H1 (cell line): ENCODE results near the gene SND1.

ENCODE experiments used
- BCL11A ChIP-seq, 2 experiments: IDR thresholded peaks; one replicate each; pipeline ENCODE4 v1.6.1; 2011; ENCODE audit warnings: low read depth in 2 of 2, low read length in 2 of 2, mild to moderate bottlenecking in 2 of 2
- BRCA1 ChIP-seq: IDR thresholded peaks from 2 replicates; pipeline ENCODE4 v1.6.1; 2012; ENCODE audit warnings: low read depth, low read length, improper control_type of control experiment

DNA sequence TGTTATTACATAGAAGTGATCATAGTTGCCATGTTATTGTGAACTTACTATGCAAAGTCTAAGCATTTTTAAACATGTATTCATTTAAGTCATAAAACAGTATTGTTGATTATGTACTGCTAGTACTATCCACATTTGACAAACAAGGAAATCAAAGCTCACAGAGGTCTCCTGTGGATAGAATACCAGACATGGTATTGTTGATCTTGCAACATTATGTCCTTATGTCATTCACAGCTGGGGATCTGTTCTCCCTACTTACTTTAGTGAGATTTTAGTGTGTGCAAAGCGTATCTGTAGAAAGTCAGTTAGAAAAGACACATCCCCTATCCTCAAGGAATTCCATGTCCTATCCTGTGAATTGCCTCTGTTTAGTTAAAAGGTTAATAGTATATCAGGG is 106.1 kb downstream of the SND1 start:
- no peak for TF ChIP-seq BRCA1
- TF ChIP-seq BCL11A (IDR thresholded peaks at IDR 0.05; ENCODE audit: low read depth in 2 of 2, low read length in 2 of 2): no peak
